AG04450 (cell line): Measurements from ENCODE around the gene OR52E4. TPM values are rescaled to one million over a fixed set of nuclear protein-coding genes. Genes with fewer than 3 reads are reported as not detected.

Experiments used
- CTCF ChIA-PET: fragments of 300-600, 350-600 bp; formaldehyde crosslinking; extraction: SDS; loops from one replicate; lab custom pipeline; 2022; ENCODE audit warnings: antibody characterized with exemption, inconsistent platforms; lab: Charles Lee
- POLR2A ChIA-PET: fragments of 350-600 bp; formaldehyde crosslinking; extraction: SDS; loops from one replicate; lab custom pipeline; 2021; ENCODE audit warnings: antibody characterized with exemption, inconsistent platforms; lab: Yijun Ruan, JAX
- DNase-seq: peaks from one replicate; pipeline ENCODE4 v3.0.0-alpha.2; 2011; ENCODE audit warnings: low read depth, low spot score
- H3K27ac ChIP-seq: one replicate; pipeline ENCODE4 v1.5.1; 2012; ENCODE audit warnings: low read depth, low read length, control low read depth
- H3K27me3 ChIP-seq: one replicate; pipeline ENCODE4 v1.6.0; 2012; ENCODE audit warnings: low read length; ENCODE audit not compliant: control insufficient read depth, insufficient read depth
- H3K4me3 ChIP-seq: 2 replicates; pipeline ENCODE4 v1.5.1; 2011; ENCODE audit warnings: mild to moderate bottlenecking, low read depth, low read length, control low read depth
- H3K9me3 ChIP-seq: 2 replicates; pipeline ENCODE4 v1.5.1; 2012; ENCODE audit warnings: low read length; ENCODE audit not compliant: control insufficient read depth, insufficient read depth
- CTCF ChIP-seq: IDR thresholded peaks from 2 replicates; pipeline ENCODE4 v1.5.1; 2011; ENCODE audit warnings: low read depth, low read length, control low read depth, inconsistent platforms
- polyA minus RNA-seq: library from RNA; depleted of rRNA, polyadenylated mRNA; stranded (reverse); fragments of >200 nt; gene quantifications from 2 replicates; pipeline ENCODE4 v1.2.3, GENCODE V29; 2011; rRNA and poly(A)+ RNA removed
- polyA plus RNA-seq: library from polyadenylated mRNA; depleted of rRNA; stranded (reverse); fragments of >200 nt; gene quantifications from 2 replicates; pipeline ENCODE4 v1.2.3, GENCODE V29; 2011; rRNA removed

OR52E4 gene
- polyA plus RNA-seq (not detected in 2 replicates), polyA minus RNA-seq (not detected in 2 replicates)

DNA sequence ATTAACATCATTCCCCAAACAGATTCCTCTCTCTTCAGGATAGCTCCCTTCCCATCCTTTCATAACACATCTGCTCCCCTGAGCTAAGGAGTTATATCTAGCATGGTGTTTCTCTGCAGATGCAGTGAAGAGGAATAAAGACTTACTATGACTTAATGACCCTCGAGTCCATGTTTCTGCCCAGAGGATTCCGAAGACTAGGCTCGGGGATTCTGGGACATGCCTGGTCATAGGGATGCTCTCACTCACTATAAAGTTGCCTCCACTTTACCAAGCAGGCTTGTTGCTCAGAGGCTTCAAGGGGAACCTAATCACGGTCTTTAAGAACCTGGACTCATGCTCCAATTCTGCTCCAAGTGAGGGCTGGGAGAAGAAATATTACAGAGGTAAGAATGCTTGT is at the start of gene OR52E4:
Gene OR52E4, plus strand, starts transcription at position 301 of the 400 bp plus-strand sequence. CDS start 3,664 bp downstream, outside the sequence.
- CTCF ChIA-PET: interaction anchor here (1.1 kb wide), 1 partner anchor 11 kb away, joined by 3 read pairs; no protein-coding TSS in a partner anchor
- TF ChIP-seq CTCF: no peak
- no peak for DNase-seq
- no peaks in the 10 kb centered on the region for H3K9me3 ChIP-seq
- H3K27me3 ChIP-seq: no peaks in the 10 kb centered on the region
- H3K4me3 ChIP-seq: no peak within 1 kb of the TSS
- H3K27ac ChIP-seq: no peak within 1 kb of the TSS
- POLR2A ChIA-PET: no interaction called here

DNA sequence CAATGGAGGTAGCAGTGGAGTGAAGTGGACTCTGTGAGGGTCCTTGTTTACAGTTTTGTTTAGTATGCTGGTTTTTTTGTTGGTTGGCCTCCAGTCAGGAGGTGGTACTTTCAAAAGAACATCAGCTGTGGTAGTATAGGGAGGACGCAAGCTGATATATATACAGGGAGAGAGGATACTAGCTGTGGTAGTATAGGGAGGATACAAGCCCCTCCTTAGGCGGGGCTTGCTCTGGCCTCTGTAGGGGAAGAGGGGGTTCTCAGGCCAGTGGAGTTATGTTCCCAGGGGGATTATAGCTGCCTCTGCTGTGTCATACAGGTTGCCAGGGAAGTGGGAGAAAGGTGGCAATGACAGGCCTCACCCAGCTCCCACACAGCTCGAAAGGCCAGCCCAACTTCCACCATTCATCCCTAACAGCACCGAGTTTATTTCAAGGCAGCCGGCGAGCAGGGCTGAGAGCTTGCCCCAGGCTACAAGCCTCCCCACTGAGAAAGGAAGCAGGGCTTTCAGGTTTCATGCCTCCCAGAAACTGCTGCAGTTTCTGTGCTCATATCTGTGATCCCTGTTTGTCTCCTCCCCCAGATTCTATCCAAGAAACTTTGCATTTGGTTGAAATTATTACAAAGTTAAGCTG is 49.1 kb upstream of the OR52E4 start:
- Histone ChIP-seq H3K27me3 (no peaks in the 10 kb centered on the region), H3K9me3 (0 out of 2 replicates have a peak, but pooled peaks cover 3% of the 10 kb centered on the region), H3K4me3 (no peak overlapping the region), H3K27ac (no peak overlapping the region)
- DNase-seq: no peak
- TF ChIP-seq CTCF: no peak
- ChIA-PET POLR2A (no interaction called here), CTCF (no interaction called here)

- Histone ChIP-seq H3K27ac (no peak overlapping the region), H3K27me3 (no peaks in the 10 kb centered on the region), H3K4me3 (no peak overlapping the region), H3K9me3 (0 out of 2 replicates have a peak, but pooled peaks cover 3% of the 10 kb centered on the region)
- ChIA-PET POLR2A (no interaction called here), CTCF (no interaction called here)
- no peak for TF ChIP-seq CTCF
- DNase-seq: no peak
These were observed 47.0 kb upstream of the OR52E4 start for GRCh38 chr11:5833446-5833845.

DNA sequence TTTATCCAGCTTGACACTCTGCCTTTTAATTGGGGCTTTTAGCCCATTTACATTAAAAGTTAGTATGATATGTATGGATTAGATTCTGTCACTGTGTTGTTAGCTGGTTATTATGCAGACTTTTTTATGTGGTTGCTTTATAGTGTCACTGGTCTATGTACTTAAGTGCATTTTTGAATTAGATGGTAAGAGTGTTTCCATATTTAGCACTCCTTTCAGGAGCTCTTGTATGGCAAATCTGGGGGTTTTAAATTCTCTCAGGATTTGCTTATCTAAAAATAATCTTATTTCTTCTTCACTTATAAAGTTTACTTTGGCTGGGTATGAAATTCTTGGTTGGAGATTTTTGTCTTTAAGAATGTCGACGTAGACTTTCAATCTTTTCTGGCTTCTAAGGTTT is 42.7 kb upstream of the OR52E4 start:
- TF ChIP-seq CTCF: no peak
- ChIA-PET POLR2A (no interaction called here), CTCF (interaction anchor here (0.7 to 1.1 kb wide), 2 partner anchors 30 to 362 kb away, joined by 3 to 6 read pairs; no protein-coding TSS in a partner anchor)
- Histone ChIP-seq H3K9me3 (no peaks in the 10 kb centered on the region), H3K27ac (no peak overlapping the region), H3K27me3 (no peaks in the 10 kb centered on the region), H3K4me3 (no peak overlapping the region)
- no peak for DNase-seq

GRCh38 chr11:5841797-5842196 is 38.6 kb upstream of the OR52E4 start, which contains the start of gene OR52E6:
Gene OR52E6 (minus strand): TSS chr11:5841897. CDS start chr11:5841897, 0 bp downstream.
- no peaks in the 10 kb centered on the region for H3K27me3 ChIP-seq
- H3K9me3 ChIP-seq: no peaks in the 10 kb centered on the region
- ChIA-PET CTCF (no interaction called here), POLR2A (no interaction called here)
- H3K27ac ChIP-seq: no peak within 1 kb of the TSS
- no peak for DNase-seq
- no peak within 1 kb of the TSS for H3K4me3 ChIP-seq
- no peak for TF ChIP-seq CTCF
